NCI-H446 (cell line): Measurements from ENCODE around the gene RPGR.
A peak's percentile ranks its signal among the peaks of the same experiment; 100 is the strongest.

ENCODE experiments used
- DNase-seq, 2 experiments: peaks; one replicate each; lab custom pipeline; 2025; lab: John Stamatoyannopoulos, UW

RPGR gene

GRCh38 chrX:38327007-38327774 is at the start of gene RPGR:
TSS of gene RPGR (minus strand) at chrX:38327509. CDS start at chrX:38327367, 142 bp downstream.
- peak; percentile 83 to 92 for DNase-seq

- DNase-seq, result no peak
Measured at GRCh38 chrX:38376747-38377146, 49.4 kb upstream of the RPGR start.

DNA sequence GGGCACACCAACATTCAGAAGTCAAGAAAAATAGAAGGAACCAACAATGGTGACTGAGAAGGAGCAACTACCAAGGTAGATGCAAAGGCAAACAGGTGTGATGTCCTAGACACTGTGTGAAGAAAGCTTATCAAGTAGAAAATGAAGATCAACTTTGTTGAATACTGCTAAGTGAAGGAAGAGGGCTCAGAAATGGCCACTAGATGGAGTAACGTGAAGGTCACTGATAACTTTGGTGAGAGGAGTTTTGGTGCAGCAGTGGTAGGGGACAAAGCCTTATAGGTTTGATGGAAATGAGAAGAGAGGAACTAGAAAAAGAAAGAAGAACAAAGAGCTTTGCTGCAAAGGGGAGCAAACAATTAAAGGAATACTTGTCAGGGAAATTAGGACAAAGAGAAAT is 48.6 kb upstream of the RPGR start:
- peak; percentile 1 to 11 for DNase-seq

- DNase-seq, result no peak
Measured at GRCh38 chrX:38374431-38374830, 47.1 kb upstream of the RPGR start.

DNA sequence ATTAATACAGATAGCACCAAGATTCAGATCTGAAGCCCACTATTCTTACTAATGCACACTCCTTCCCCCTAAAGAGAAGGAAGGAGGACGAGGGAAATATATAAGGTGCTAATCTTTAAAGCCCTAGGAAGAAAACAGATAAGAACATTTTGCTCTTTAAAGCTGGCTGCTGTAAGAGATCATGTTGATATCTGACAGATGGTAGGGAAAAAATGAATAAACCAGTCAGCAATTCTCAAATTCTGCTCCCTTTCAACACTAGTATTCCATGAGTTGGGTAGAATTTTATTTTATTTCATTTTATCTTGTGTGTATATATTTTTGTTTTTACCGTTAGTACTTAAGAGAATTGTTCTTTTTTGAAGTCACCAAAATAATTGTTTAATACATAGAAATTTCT is 44.3 kb upstream of the RPGR start:
- no peak for DNase-seq

- no peak for DNase-seq
Measured at GRCh38 chrX:38368774-38369173, 41.5 kb upstream of the RPGR start.

DNA sequence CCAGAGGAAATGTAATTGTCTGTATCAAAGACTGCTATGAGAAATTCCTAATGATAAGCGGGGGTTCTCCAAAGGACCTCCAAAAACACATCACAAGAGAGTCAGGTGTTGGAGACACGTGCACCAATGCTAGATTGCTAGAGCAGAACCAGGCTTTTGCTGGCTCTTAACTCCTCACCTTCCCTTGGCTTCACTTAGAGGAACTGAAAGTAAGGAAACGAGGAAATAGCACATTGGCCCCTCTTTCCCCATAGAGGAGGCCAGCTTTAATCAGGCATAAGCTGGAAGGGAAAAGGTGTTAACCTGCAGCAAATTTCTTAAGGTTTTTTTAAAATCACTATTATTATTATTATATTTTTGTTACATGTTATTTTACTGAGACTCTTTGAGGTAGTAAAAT is 38.6 kb upstream of the RPGR start:
- DNase-seq, result no peak

GRCh38 chrX:38363046-38363445 is 35.7 kb upstream of the RPGR start:
- no peak for DNase-seq

- no peak for DNase-seq
Measured at GRCh38 chrX:38357747-38358673, 30.7 kb upstream of the RPGR start.

- no peak for DNase-seq
Measured at GRCh38 chrX:38356401-38356800, 29.1 kb upstream of the RPGR start.

GRCh38 chrX:38352362-38352761 is 25.1 kb upstream of the RPGR start, which contains the start of gene OTC:
TSS of gene OTC (plus strand) at chrX:38352604. CDS start at chrX:38352697, 93 bp downstream.
- no peak for DNase-seq

- DNase-seq, result no peak
Measured at GRCh38 chrX:38351346-38351745, 24.0 kb upstream of the RPGR start.

GRCh38 chrX:38347136-38347535 is 19.8 kb upstream of the RPGR start:
- DNase-seq, result no peak

DNA sequence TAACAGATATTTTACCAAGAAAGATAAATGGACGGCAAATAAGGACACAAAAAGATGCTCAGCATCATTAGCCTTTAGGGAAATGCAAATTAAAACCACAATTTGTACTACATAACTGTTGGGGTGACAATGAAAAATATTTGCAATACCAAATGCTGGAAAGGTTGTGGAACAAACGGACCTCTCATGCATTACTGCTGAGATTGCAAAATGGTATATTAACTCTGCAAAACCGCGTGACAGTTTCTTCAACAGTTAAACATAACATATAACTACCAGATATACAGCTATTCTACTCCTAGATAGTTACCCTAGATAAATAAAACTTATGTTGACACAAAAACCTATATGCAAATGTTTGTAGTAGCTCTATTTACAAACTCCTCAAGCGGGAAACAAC is 18.8 kb upstream of the RPGR start:
- no peak for DNase-seq

DNA sequence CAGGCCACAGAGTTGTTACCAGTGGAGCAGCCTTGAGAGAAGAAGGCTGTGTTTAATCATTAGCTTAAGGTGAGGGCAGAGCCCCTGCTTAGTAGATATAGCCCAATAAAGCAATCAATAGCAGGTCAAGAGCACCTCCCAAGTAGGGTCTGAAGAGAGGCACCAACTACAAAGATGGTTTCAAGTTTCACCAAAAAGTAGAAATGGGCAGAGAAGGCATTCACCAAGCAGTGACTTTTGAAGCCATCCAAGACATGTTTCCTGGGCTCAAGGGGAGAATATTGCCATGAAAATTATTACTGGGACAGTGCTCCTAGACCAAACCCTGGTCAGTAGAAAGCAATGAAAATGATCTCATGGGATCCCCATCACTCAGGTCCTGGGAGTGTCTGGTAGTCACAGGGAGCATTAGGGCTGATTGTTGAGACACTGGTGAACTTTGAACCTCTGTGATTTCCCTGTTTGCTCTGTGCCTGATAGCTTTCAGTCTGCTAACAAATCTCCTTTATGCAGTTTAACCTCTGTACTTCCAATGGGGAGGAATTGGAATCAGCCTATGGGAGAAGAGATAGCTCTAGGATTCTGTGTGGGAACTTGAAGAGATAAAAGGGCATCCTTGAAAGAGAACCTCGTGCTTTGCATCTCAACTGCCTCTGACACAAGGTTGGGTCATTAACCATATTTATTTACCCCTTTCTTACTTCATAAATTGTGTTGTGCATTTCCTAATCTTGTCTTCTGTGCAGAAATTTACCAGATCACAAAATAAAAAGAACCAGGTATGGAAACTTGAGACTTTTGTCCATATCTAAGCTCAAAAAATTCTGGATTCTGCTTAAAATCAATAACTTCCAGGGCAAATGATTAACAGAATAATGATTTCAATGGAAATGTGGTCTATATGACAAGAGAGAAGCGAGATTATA is 15.8 kb upstream of the RPGR start:
- DNase-seq, result no peak

DNA sequence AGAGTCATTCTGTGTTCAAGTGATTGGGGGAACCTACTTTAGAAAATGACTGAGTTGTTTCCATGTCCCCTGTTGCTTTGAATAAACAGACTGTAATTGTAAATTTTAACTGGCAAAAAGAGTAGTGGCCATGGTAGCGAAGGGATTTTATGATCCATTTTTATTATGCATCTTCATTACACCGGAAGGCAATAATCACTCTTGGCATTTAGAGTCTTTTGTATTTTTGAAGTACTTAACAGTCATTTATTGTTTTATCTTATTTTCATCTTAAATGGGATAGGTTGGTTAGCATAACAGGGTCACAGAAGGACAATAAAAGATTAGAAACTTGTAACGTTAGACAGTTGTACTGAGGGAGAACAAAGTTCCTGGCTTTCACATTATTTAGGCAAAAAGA is 14.1 kb upstream of the RPGR start:
- DNase-seq, result no peak

GRCh38 chrX:38336538-38337240 is 9.4 kb upstream of the RPGR start:
- no peak for DNase-seq

DNA sequence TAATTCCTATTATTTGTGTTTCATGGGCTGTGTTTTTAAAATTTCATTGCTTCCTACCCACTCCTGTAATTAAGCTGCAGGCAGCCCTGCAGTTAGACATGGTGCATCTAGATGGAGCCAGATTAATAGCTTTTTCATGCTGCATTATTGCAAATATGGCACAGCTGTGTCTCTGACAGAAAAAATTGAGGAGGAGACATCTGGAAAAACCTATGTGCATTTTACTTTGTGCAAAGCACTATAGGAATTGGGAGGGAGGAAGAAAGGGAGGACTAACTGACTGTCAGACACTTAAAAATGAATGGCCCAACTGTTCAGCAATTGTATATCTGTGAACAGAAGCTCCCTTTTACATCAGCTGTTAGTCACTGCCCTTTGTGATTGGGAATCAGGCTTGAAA is 8.1 kb upstream of the RPGR start:
- DNase-seq, result no peak

DNA sequence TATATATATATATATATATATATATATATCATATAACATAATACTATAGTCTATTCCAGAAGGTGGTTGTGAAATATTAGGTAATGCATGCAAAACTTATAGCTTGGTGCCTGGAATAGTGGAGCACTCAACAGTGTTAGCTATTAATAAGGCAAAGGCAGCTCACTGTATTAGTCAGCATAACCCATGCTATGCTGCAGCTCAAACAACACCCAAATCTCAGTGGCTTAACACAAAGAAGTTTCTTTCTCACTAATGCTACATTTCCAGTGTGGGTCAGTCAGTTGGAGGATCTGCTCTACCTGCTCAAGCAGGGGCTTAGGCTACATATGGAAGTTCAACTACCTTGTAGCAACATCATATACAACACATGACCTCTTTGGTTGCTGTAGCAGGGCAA is 5.2 kb upstream of the RPGR start:
- no peak for DNase-seq

DNA sequence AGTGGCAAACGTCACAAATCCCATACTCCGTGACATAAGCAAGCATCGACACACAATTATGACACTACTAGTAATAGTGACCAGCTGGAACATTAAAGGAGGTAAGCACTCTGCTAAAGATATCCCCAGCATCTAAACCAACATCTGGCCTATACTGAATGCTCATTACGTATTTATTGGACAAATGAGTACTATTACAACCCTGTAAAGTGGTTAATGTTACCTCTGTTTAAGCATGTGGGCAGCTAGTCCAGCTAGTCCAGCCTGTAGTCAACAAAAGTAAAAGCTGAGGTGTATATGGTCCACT is 419 bp upstream of the RPGR start:
- no peak for DNase-seq

DNA sequence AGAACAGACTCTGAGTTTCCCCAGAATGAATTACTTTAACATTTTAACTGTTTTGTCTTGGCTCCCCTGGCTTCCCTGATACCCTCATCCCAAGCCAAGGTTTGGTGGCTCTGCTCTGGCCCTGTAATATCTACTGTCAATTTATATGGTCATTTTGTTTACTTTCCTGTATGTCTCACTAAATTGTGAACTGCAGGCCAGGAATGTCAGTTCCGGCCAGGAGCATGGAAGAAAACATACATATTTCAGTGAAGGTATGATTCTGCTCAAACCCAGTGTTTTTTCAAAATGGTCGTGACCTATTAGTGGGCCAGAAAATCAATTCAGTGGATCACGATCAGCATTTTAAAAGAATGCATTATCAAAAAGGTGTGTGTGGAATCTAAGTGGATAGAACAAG is 1.2 kb downstream of the RPGR start:
- no peak for DNase-seq

GRCh38 chrX:38320819-38321218 is 6.5 kb downstream of the RPGR start:
- DNase-seq, result no peak
